SK-N-SH (cell line): ENCODE measurements around the gene SOWAHA. TPM values are rescaled to one million over a fixed set of nuclear protein-coding genes. Genes with fewer than 3 reads are reported as not detected.

Source experiments
- CTCF ChIA-PET: fragments of 300-600, 350-600 bp; formaldehyde crosslinking; extraction: SDS; loops from one replicate; lab custom pipeline; 2021; lab: Yijun Ruan, JAX
- POLR2A ChIA-PET: fragments of 350-600 bp; sonication (Branson Sonifier 250); formaldehyde crosslinking; extraction: SDS; loops from one replicate; lab custom pipeline; 2020; ENCODE audit warnings: antibody characterized with exemption, inconsistent platforms; lab: Yijun Ruan, JAX
- DNase-seq: peaks from one replicate; pipeline ENCODE4 v3.0.0; 2012
- H2AFZ ChIP-seq: fragments of 200-600 bp; sonication (generic); 2 replicates; pipeline ENCODE4 v1.8.1; 2016; ENCODE audit warnings: antibody characterized with exemption, mild to moderate bottlenecking, low read depth
- H3F3A ChIP-seq: fragments of 200-600 bp; sonication (generic); replicated peaks from 2 replicates; pipeline ENCODE3; 2016; ENCODE audit warnings: antibody characterized with exemption, mild to moderate bottlenecking; ENCODE audit not compliant: insufficient read depth
- H3K27ac ChIP-seq, 2 experiments: fragments of 200-500 bp in 1 of 2; fragments of 200-600 bp in 1 of 2; sonication (Bioruptor generic) in 1 of 2; sonication (generic), shearing (Covaris generic) in 1 of 2; 2 replicates each; pipeline versions ENCODE4 v1.5.1 to v1.6.1; 2014 to 2016; ENCODE audit warnings: low read depth in 2 of 2, inconsistent platforms in 1 of 2, low read length in 1 of 2, mild to moderate bottlenecking in 1 of 2, mixed read lengths in 1 of 2
- H3K27me3 ChIP-seq: fragments of 200-600 bp; sonication (generic), shearing (Covaris generic); 2 replicates; pipeline ENCODE4 v1.6.1; 2016; ENCODE audit warnings: mixed run types; ENCODE audit not compliant: insufficient read depth
- H3K36me3 ChIP-seq, 2 experiments: fragments of 200-500 bp in 1 of 2; fragments of 200-600 bp in 1 of 2; sonication (Bioruptor generic) in 1 of 2; sonication (generic) in 1 of 2; replicated peaks in 1 of 2; 2 replicates each; pipeline versions ENCODE3 to v1.5.1; 2014 to 2016; ENCODE audit warnings: low read length in 1 of 2, mild to moderate bottlenecking in 1 of 2; ENCODE audit not compliant: insufficient read depth in 2 of 2, control insufficient read depth in 1 of 2
- H3K4me1 ChIP-seq, 2 experiments: fragments of 200-500 bp in 1 of 2; fragments of 200-600 bp in 1 of 2; sonication (Bioruptor generic) in 1 of 2; sonication (generic), shearing (Covaris generic) in 1 of 2; 2 replicates each; pipeline versions ENCODE4 v1.5.1 to v1.6.1; 2014 to 2016; ENCODE audit warnings: low read depth in 1 of 2, low read length in 1 of 2, mixed run types in 1 of 2; ENCODE audit not compliant: insufficient read depth in 2 of 2, control insufficient read depth in 1 of 2
- H3K4me2 ChIP-seq: fragments of 200-600 bp; sonication (generic), shearing (Covaris generic); 2 replicates; pipeline ENCODE4 v1.6.1; 2017; ENCODE audit warnings: mixed run types
- H3K4me3 ChIP-seq, 2 experiments: fragments of 200-500 bp in 1 of 2; fragments of 200-600 bp in 1 of 2; sonication (Bioruptor generic) in 1 of 2; sonication (generic), shearing (Covaris generic) in 1 of 2; 2 replicates each; pipeline versions ENCODE4 v1.5.1 to v1.8.1; 2014 to 2016; ENCODE audit warnings: low read depth in 2 of 2, inconsistent platforms in 1 of 2, low read length in 1 of 2, mild to moderate bottlenecking in 1 of 2, mixed read lengths in 1 of 2, moderate library complexity in 1 of 2
- H3K79me2 ChIP-seq: fragments of 200-600 bp; sonication (generic); 2 replicates; pipeline ENCODE4 v1.8.1; 2017; ENCODE audit warnings: mild to moderate bottlenecking; ENCODE audit not compliant: insufficient read depth
- H3K9ac ChIP-seq: fragments of 200-600 bp; sonication (generic); 2 replicates; pipeline ENCODE4 v1.6.1; 2017; ENCODE audit warnings: mixed run types
- H3K9me2 ChIP-seq: fragments of 200-600 bp; sonication (generic); 2 replicates; pipeline ENCODE4 v1.6.1; 2017; ENCODE audit warnings: mixed run types
- H3K9me3 ChIP-seq: fragments of 200-600 bp; sonication (generic); 2 replicates; pipeline ENCODE4 v1.6.1; 2017; ENCODE audit warnings: mixed run types, mild to moderate bottlenecking, moderate library complexity
- H4K20me1 ChIP-seq: fragments of 200-600 bp; sonication (generic); 2 replicates; pipeline ENCODE4 v1.6.1; 2017; ENCODE audit warnings: mild to moderate bottlenecking, mixed run types; ENCODE audit not compliant: insufficient read depth
- CHD2 ChIP-seq: fragments of 150-350 bp; IDR thresholded peaks from 2 replicates; pipeline ENCODE4 v1.6.1; 2018; ENCODE audit warnings: low read length; ENCODE audit not compliant: partially characterized antibody
- CTCF ChIP-seq: fragments of 200-600 bp; sonication (generic); IDR thresholded peaks from 2 replicates; pipeline ENCODE4 v1.6.1; 2017; ENCODE audit warnings: antibody characterized with exemption, mild to moderate bottlenecking, moderate library complexity
- ELF1 ChIP-seq: IDR thresholded peaks from 2 replicates; pipeline ENCODE4 v1.4.0; 2012
- EP300 ChIP-seq, 2 experiments: IDR thresholded peaks; 2 replicates each; pipeline versions ENCODE4 v1.4.0 to v1.6.1; 2012; ENCODE audit warnings: borderline replicate concordance in 1 of 2, low read depth in 1 of 2, low read length in 1 of 2
- EZH2phosphoT487 ChIP-seq: fragments of 200-600 bp; sonication (generic); IDR thresholded peaks from 2 replicates; pipeline ENCODE4 v1.6.1; 2017; ENCODE audit warnings: low read depth, mixed run types, mild to moderate bottlenecking, antibody characterized with exemption, moderate library complexity, borderline replicate concordance
- FOSL2 ChIP-seq: IDR thresholded peaks from 2 replicates; pipeline ENCODE4 v1.4.0; 2012; ENCODE audit warnings: low read depth, mild to moderate bottlenecking, moderate library complexity, borderline replicate concordance
- FOXJ3 ChIP-seq: sonication (generic); formaldehyde crosslinking; IDR thresholded peaks from 2 replicates; pipeline ENCODE4 v1.5.1; 2020; ENCODE audit warnings: mild to moderate bottlenecking, missing genetic modification reagents
- FOXM1 ChIP-seq: IDR thresholded peaks from 2 replicates; pipeline ENCODE4 v1.4.0; 2012; ENCODE audit warnings: low read depth, mild to moderate bottlenecking
- GABPA ChIP-seq: IDR thresholded peaks from 2 replicates; pipeline ENCODE4 v1.4.0; 2012; ENCODE audit warnings: low read depth, mild to moderate bottlenecking
- GATA2 ChIP-seq: sonication (generic); formaldehyde crosslinking; IDR thresholded peaks from 2 replicates; pipeline ENCODE4 v1.5.0; 2020; ENCODE audit warnings: mild to moderate bottlenecking, missing genetic modification reagents
- IRF3 ChIP-seq: fragments of 150-350 bp; IDR thresholded peaks from 2 replicates; pipeline ENCODE4 v1.6.1; 2016; ENCODE audit warnings: mild to moderate bottlenecking, low read depth, low read length
- JUND ChIP-seq: IDR thresholded peaks from 2 replicates; pipeline ENCODE4 v1.4.0; 2012
- MAX ChIP-seq: IDR thresholded peaks from 2 replicates; pipeline ENCODE4 v1.4.0; 2012; ENCODE audit warnings: low read depth
- MEF2A ChIP-seq: IDR thresholded peaks from 2 replicates; pipeline ENCODE4 v1.4.0; 2012; ENCODE audit warnings: low read depth, borderline replicate concordance
- NFIC ChIP-seq: IDR thresholded peaks from 2 replicates; pipeline ENCODE4 v1.4.0; 2012; ENCODE audit warnings: borderline replicate concordance
- NRF1 ChIP-seq: IDR thresholded peaks from 2 replicates; pipeline ENCODE4 v1.6.1; 2012; ENCODE audit warnings: low read depth, mild to moderate bottlenecking, low read length
- PBX3 ChIP-seq: IDR thresholded peaks from 2 replicates; pipeline ENCODE4; 2012
- POLR2AphosphoS5 ChIP-seq: IDR thresholded peaks from 2 replicates; pipeline ENCODE4 v1.6.1; 2012; ENCODE audit warnings: low read depth, low read length
- RAD21 ChIP-seq: IDR thresholded peaks from 2 replicates; pipeline ENCODE4 v1.6.1; 2012; ENCODE audit warnings: mild to moderate bottlenecking, low read length
- RCOR1 ChIP-seq: fragments of 150-350 bp; IDR thresholded peaks from 2 replicates; pipeline ENCODE4 v1.6.1; 2017; ENCODE audit warnings: antibody characterized with exemption, low read length
- RXRA ChIP-seq: IDR thresholded peaks from 2 replicates; pipeline ENCODE4 v1.4.0; 2012; ENCODE audit warnings: low read depth, mild to moderate bottlenecking, borderline replicate concordance
- SIN3A ChIP-seq: IDR thresholded peaks from 2 replicates; pipeline ENCODE4 v1.6.1; 2012; ENCODE audit warnings: low read depth, mild to moderate bottlenecking, low read length, moderate library complexity, borderline replicate concordance
- SMC3 ChIP-seq: IDR thresholded peaks from 2 replicates; pipeline ENCODE4 v1.6.1; 2012; ENCODE audit warnings: low read depth, low read length, improper control_type of control experiment
- TAF1 ChIP-seq: IDR thresholded peaks from 2 replicates; pipeline ENCODE4 v1.6.1; 2012; ENCODE audit warnings: low read depth, mild to moderate bottlenecking, low read length, moderate library complexity, borderline replicate concordance
- TCF12 ChIP-seq: IDR thresholded peaks from 2 replicates; pipeline ENCODE4 v1.4.0; 2012
- TEAD4 ChIP-seq: IDR thresholded peaks from 2 replicates; pipeline ENCODE4 v1.4.0; 2012; ENCODE audit warnings: mild to moderate bottlenecking, borderline replicate concordance; ENCODE audit not compliant: insufficient read depth
- USF1 ChIP-seq: IDR thresholded peaks from 2 replicates; pipeline ENCODE4 v1.4.0; 2012; ENCODE audit warnings: low read depth, borderline replicate concordance
- USF2 ChIP-seq: fragments of 150-350 bp; IDR thresholded peaks from 2 replicates; pipeline ENCODE4 v1.6.1; 2017; ENCODE audit warnings: antibody characterized with exemption, low read length, low read depth, borderline replicate concordance
- YY1 ChIP-seq: IDR thresholded peaks from 2 replicates; pipeline ENCODE4 v1.4.0; 2012; ENCODE audit warnings: low read depth, mild to moderate bottlenecking
- WGBS: methylation state at CpG from one replicate; pipeline ENCODE4 v1.1.6; 2017; ENCODE audit warnings: low lambda C conversion rate; 5-methylcytosine and 5-hydroxymethylcytosine counted together
- polyA plus RNA-seq, 3 experiments: library from polyadenylated mRNA; depleted of rRNA; stranded (reverse); fragments of >200 nt; gene quantifications; 2 replicates each; pipeline ENCODE4 v1.2.3, GENCODE V29; 2012

SOWAHA gene
- polyA plus RNA-seq, 1 of the 3 experiments (the other 2 are of a cell fraction), result 0.30 TPM

- Histone ChIP-seq H3F3A (no peaks in the 10 kb centered on the region), H4K20me1 (no peaks in the 10 kb centered on the region), H2AFZ (peak overlapping the region; percentile 86), H3K4me2 (peak overlapping the region; percentile 78), H3K79me2 (no peaks in the 10 kb centered on the region), H3K9me2 (no peaks in the 10 kb centered on the region), H3K9ac (peak overlapping the region; percentile 74), H3K4me3 (peak overlapping the region; percentile 65 to 71), H3K27me3 (no peaks in the 10 kb centered on the region), H3K9me3 (no peaks in the 10 kb centered on the region), H3K27ac (no peak overlapping the region), H3K36me3 (no peaks in the 10 kb centered on the region), H3K4me1 (peaks cover 0 to 5% of the 10 kb centered on the region in 2 experiments; a peak in 1 of 4 replicates)
- POLR2A ChIA-PET, result interaction anchor here (0.6 to 2.3 kb wide), 2 partner anchors 12 to 37 kb away, joined by 3 to 9 read pairs; partner anchors contain the start of genes GDF9 and UQCRQ
- WGBS, result 9% methylated on average over 24 of the region's 75 CpGs
- DNase-seq, result peak; percentile 97
- CTCF ChIA-PET, result interaction anchor here (0.6 to 8.7 kb wide), 34 partner anchors 8 to 630 kb away, joined by 3 to 105 read pairs (median 4); partner anchors contain the start of genes CCNI2, GDF9, SOWAHA and UQCRQ
- TF ChIP-seq FOXJ3 (CRISPR knock-in tag) (no peak), CTCF (peak; percentile 78), CHD2 (peak; percentile 16), PBX3 (no peak), TEAD4 (no peak), RCOR1 (no peak), RAD21 (peak; percentile 75), NRF1 (no peak), JUND (no peak), GABPA (no peak), POLR2AphosphoS5 (no peak), TAF1 (no peak), SMC3 (peak; percentile 38; the same call in 1 of the 2 replicates), MEF2A (no peak), USF1 (no peak), YY1 (0 out of 2 replicates have a peak, but pooled peaks have one; percentile 64), NFIC (no peak), SIN3A (0 out of 2 replicates have a peak, but pooled peaks have one; percentile 23), EP300 (IDR thresholded peaks at IDR 0.05; ENCODE audit: borderline replicate concordance in 1 of 2, low read depth in 1 of 2, low read length in 1 of 2) (no peak), FOXM1 (no peak), IRF3 (no peak), USF2 (no peak), MAX (peak; percentile 77), TCF12 (no peak; the same call in 1 of the 2 replicates), FOSL2 (no peak), GATA2 (CRISPR knock-in tag) (no peak), EZH2phosphoT487 (no peak), RXRA (no peak), ELF1 (no peak)
These were observed 16.8 kb downstream of the SOWAHA start for GRCh38 chr5:132829742-132830435.
